Ectodermal cell (in vitro differentiated cells): ENCODE measurements around the gene LFNG.

Experiments
- H3K27ac ChIP-seq: 2 replicates; pipeline ENCODE4 v1.7.0; 2013; ENCODE audit warnings: mild to moderate bottlenecking, low read depth, low read length; ENCODE audit not compliant: insufficient read depth, poor library complexity, severe bottlenecking
- H3K27me3 ChIP-seq: 2 replicates; pipeline ENCODE4 v1.7.0; 2013; ENCODE audit warnings: mild to moderate bottlenecking, low read length; ENCODE audit not compliant: insufficient read depth, control insufficient read depth, poor library complexity, severe bottlenecking
- H3K36me3 ChIP-seq: one replicate; pipeline ENCODE4 v1.7.0; 2013; ENCODE audit warnings: low read length; ENCODE audit not compliant: control insufficient read depth, insufficient read depth
- H3K4me1 ChIP-seq: one replicate; pipeline ENCODE4 v1.7.0; 2013; ENCODE audit warnings: low read length; ENCODE audit not compliant: control insufficient read depth, insufficient read depth
- H3K4me3 ChIP-seq: 2 replicates; pipeline ENCODE4 v1.7.0; 2013; ENCODE audit warnings: low read depth, low read length, control low read depth; ENCODE audit not compliant: insufficient read depth
- H3K9me3 ChIP-seq: 2 replicates; pipeline ENCODE4 v1.7.0; 2013; ENCODE audit warnings: mild to moderate bottlenecking, low read length, moderate library complexity; ENCODE audit not compliant: control insufficient read depth
- WGBS, 2 experiments: methylation state at CpG; one replicate each; pipeline ENCODE4 v1.1.7; 2013; ENCODE audit warnings: missing lambda C conversion rate in 2 of 2; 5-methylcytosine and 5-hydroxymethylcytosine counted together

Gene LFNG

DNA sequence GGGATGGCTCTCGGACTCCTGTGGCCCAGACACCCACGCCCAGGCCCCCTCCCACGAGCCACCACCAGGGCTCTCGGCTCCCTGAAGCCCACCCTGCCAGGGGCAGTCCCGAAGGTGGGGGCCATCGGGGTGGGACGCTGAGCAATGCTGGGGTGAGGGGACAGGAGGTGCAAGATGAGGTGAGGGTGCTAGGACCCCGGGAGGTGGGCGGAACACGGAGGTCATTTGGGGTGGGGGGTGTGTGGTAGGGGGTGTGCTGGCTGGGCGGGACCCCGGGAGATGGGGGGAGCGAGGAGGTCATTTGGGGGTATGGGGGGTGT is 17.0 kb upstream of the LFNG start:
- no peaks in the 10 kb centered on the region for H3K27me3 ChIP-seq
- no peaks in the 10 kb centered on the region for H3K9me3 ChIP-seq
- 92% methylated on average over 13 of the region's 13 CpGs for WGBS, 2 experiments
- H3K4me1 ChIP-seq, result peaks cover 37% of the 10 kb centered on the region
- no peak overlapping the region for H3K4me3 ChIP-seq
- H3K27ac ChIP-seq, result no peak overlapping the region
- H3K36me3 ChIP-seq, result no peaks in the 10 kb centered on the region

GRCh38 chr7:2503056-2503941 is 16.3 kb upstream of the LFNG start:
- Histone ChIP-seq H3K27ac (no peak overlapping the region), H3K9me3 (no peaks in the 10 kb centered on the region), H3K36me3 (no peaks in the 10 kb centered on the region), H3K4me3 (no peak overlapping the region), H3K4me1 (peaks cover 34% of the 10 kb centered on the region), H3K27me3 (no peaks in the 10 kb centered on the region)
- WGBS, 2 experiments, result 91 to 92% methylated on average over 24 of the region's 25 CpGs

- WGBS, 2 experiments, result 85% methylated on average over 21 of the region's 21 CpGs
- no peak overlapping the region for H3K27ac ChIP-seq
- H3K9me3 ChIP-seq, result no peaks in the 10 kb centered on the region
- H3K36me3 ChIP-seq, result no peaks in the 10 kb centered on the region
- H3K4me3 ChIP-seq, result no peak overlapping the region
- peaks cover 34% of the 10 kb centered on the region for H3K4me1 ChIP-seq
- no peaks in the 10 kb centered on the region for H3K27me3 ChIP-seq
Measured at GRCh38 chr7:2504128-2504888, 15.3 kb upstream of the LFNG start.

- no peaks in the 10 kb centered on the region for H3K27me3 ChIP-seq
- 78 to 79% methylated on average over 19 of the region's 19 CpGs for WGBS, 2 experiments
- H3K27ac ChIP-seq, result no peak overlapping the region
- peaks cover 34% of the 10 kb centered on the region for H3K4me1 ChIP-seq
- H3K36me3 ChIP-seq, result no peaks in the 10 kb centered on the region
- H3K4me3 ChIP-seq, result no peak overlapping the region
- H3K9me3 ChIP-seq, result no peaks in the 10 kb centered on the region
Measured at GRCh38 chr7:2504889-2505375, 14.6 kb upstream of the LFNG start.

- peaks cover 31% of the 10 kb centered on the region for H3K4me1 ChIP-seq
- H3K9me3 ChIP-seq, result no peaks in the 10 kb centered on the region
- H3K27me3 ChIP-seq, result no peaks in the 10 kb centered on the region
- H3K4me3 ChIP-seq, result no peak overlapping the region
- H3K36me3 ChIP-seq, result no peaks in the 10 kb centered on the region
- 96% methylated on average over 14 of the region's 14 CpGs for WGBS, 2 experiments
- no peak overlapping the region for H3K27ac ChIP-seq
Measured at GRCh38 chr7:2505401-2505800, 14.2 kb upstream of the LFNG start.

- no peaks in the 10 kb centered on the region for H3K27me3 ChIP-seq
- H3K27ac ChIP-seq, result no peak overlapping the region
- peaks cover 39% of the 10 kb centered on the region for H3K4me1 ChIP-seq
- WGBS, 2 experiments, result 83 to 84% methylated on average over 26 of the region's 26 CpGs
- H3K9me3 ChIP-seq, result no peaks in the 10 kb centered on the region
- H3K4me3 ChIP-seq, result no peak overlapping the region
- H3K36me3 ChIP-seq, result no peaks in the 10 kb centered on the region
Measured at GRCh38 chr7:2507208-2507916, 12.2 kb upstream of the LFNG start.

DNA sequence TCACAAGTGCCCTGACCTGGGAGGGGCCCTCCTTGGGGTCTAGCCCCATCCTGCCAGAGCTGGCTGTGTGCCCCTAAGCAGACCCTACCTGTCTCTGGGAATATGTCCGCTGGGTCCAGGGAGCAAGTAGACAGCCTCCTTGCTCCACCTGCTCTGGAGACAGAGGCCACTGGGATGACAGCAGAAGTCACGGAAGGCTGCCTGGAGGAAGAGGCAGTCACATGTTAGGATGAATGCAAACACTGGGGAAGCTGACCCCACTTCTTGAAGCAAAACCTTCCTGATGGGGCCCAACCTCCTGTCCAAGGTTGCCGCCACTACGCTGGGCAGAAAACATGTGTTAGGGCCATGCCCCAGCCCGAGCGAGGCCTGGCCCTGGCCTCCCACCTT is 11.7 kb upstream of the LFNG start:
- Histone ChIP-seq H3K4me1 (peaks cover 45% of the 10 kb centered on the region), H3K27ac (no peak overlapping the region)
- WGBS, 2 experiments, result 95 to 96% methylated on average over 6 of the region's 6 CpGs

DNA sequence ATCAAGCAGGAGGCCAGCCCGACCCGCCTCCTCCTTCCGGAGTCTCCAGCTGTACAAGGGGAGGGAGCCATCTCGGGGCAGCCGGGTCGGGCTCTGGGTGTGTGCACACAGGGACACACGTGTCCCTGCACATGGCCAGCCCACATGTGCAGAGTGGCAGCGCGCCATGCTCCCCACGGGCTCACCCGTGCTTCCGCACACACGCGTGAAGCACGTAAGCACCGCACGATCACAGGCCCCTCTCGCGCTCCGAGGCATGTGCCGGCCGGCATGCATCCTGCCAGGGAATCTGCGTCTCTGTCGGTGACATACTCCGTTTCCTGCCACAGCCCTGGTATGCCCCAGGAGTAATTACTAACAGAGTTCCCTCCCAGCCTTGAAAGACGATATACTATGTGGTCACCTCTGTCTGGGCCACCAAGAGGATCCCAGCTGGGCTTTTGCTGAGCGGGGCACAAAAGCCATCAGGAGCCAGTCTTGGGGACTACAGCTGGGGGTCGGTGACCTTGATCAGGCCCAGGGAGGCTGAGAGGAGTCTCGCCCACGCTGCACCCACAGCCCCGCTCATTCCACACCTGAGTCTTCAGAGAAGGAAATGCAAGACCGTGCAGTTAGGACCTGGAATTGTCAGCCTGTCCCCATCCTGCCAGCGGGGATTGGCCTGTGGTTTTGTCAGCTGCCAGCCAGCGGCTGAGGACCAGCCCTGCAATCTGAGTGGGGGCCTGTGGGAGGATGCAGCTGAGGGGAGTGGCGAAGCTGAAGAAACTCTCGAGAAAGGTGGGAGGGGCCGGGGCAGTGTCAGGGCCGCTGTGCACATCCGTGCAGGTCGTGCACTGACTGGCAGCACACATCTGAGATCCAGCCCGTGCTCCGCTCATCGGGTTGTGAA is 11.0 kb upstream of the LFNG start:
- Histone ChIP-seq H3K36me3 (no peaks in the 10 kb centered on the region), H3K27ac (no peak overlapping the region), H3K27me3 (no peaks in the 10 kb centered on the region), H3K4me3 (no peak overlapping the region), H3K4me1 (peaks cover 51% of the 10 kb centered on the region), H3K9me3 (no peaks in the 10 kb centered on the region)
- 83 to 84% methylated on average over 43 of the region's 43 CpGs for WGBS, 2 experiments

More for the DNA sequence above, 11.7 kb upstream of the LFNG start:
- H3K36me3 ChIP-seq, result no peaks in the 10 kb centered on the region
- H3K4me3 ChIP-seq, result no peak overlapping the region
- no peaks in the 10 kb centered on the region for H3K9me3 ChIP-seq
- H3K27me3 ChIP-seq, result no peaks in the 10 kb centered on the region

DNA sequence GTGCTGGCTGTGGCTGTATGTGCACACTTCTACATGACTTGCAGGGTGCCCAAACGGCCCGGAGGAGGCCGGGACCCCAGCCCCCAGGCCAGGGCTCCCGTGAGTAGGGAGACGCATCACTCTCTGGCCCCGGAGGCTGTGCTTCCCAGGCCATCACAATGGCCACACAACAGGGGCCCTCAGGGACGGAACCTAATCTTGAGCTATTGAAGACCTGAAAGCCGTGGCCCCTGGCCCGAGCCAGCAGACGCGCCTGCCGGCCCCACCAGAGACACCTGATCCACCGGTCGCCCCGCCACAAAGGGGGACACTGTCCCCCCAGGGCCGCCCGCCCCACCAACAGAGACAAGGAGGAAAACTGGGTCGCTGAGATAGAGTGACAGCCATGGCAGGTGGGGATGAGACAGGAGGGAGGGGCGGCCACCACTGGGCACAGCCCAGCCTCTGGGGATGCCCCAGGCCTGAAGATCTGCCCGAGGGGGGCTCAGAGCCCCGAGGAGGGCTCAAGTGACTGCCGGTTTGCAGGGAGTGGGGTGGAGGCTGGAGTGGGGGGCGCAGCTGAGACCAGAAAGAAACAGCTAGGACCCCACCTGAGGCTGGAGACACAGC is 10.2 kb upstream of the LFNG start:
- H3K27me3 ChIP-seq, result no peaks in the 10 kb centered on the region
- H3K4me3 ChIP-seq, result no peak overlapping the region
- no peaks in the 10 kb centered on the region for H3K36me3 ChIP-seq
- H3K27ac ChIP-seq, result no peak overlapping the region
- 65% methylated on average over 23 of the region's 23 CpGs for WGBS, 2 experiments
- H3K4me1 ChIP-seq, result peaks cover 57% of the 10 kb centered on the region
- no peaks in the 10 kb centered on the region for H3K9me3 ChIP-seq
